ENCODE measurements around the gene CACHD1.
"Not testable (repeated sequence)": the region's sequence is repeated elsewhere in the genome, so short reads cannot be mapped to it uniquely, and the experiment has no call there.

Gene CACHD1

DNA sequence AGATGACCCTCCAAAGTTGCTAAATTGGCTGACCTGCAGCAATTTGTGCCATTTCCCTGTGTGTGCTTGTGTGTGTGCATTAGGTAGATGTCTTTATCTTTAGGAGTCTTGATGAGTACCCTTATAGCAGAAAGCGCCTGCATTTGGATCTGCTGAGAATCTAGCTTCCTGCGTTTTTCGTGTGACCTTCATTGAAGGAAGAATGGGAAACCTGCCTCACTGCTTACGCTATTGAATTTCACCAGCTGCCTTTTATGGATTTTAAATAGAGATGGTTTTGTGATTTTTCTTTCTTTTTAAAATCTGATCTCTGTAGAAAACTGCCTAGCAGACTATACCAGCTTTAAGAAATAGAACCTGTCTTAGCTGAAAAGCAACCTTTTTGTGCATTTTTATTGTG is 124.5 kb downstream of the CACHD1 start:
- DNase-seq (ENCODE audit: low read depth), result no peak

DNA sequence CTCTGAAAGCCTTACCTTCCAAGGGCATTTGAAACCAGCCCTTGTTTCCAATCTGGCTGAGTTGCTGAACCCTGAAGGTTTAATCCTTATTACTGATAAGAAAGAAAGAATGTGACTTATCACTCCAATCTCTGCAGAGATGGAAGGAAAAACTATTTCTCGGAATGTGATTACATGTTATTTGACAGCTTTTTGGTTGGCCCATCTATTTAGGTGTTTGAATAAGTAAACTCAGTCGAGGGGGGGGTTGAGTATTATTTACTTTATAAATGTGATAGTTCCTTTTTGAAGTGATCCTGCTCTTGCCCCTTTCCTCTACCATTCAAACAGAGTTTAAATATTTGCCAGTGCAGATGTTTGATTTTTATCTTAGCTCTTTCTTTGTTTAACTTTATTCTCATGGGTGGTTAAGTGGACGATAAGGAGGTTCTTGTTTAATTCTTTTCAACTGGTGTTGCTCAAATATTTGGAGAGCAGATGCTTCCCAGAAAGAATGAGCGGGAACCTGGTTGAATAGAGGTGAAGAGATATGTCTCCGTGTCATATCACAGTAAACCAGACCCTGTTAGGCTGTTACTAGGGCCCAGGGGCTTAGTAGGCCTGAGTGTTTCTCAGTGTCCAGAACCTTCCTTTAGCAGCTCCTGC is 126.1 kb downstream of the CACHD1 start:
- no peak for DNase-seq (ENCODE audit: low read depth)

DNA sequence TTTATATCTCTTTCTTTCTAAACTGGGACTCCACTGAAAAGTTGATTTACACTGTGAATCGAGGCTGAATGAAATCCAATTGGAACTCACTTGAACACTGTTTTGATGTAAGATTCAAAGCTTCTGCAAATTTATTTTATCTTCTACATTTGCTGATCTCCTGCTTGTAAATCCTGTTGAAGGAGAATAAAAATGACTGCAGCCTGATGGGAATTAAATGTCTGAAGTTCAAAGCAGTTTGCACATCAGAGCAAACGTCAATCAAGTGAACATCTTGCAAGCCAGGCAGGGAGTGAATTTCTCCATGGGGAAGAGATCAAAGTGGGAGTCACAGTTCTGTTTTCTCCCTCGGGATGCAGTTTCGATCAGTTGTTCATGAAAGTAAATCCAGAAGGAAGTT is 127.2 kb downstream of the CACHD1 start:
- DNase-seq (ENCODE audit: low read depth), result no peak

DNA sequence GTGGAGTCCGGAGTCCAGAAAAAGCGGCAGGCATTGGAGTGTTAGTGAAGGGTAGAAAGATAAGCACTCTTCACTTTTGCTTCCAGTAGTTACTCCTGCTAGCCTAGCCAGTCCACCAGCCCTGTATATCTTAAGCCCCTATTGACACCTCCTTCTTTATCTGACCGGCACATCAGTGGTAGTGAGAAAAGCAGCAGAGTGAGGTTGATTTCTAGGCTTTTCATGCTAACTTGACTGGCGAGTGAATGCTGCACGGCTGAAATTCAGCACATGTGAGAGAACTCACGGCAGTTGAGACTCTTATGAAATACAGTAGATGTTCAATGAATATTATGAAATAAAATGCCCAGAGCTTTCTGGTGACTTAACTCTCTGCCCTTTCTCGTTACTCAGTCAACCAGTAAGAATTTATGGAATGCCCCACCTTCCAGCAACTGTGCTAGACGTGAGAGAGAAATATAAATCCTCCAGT is 128.2 kb downstream of the CACHD1 start:
- DNase-seq (ENCODE audit: low read depth), result peak; percentile 89

DNA sequence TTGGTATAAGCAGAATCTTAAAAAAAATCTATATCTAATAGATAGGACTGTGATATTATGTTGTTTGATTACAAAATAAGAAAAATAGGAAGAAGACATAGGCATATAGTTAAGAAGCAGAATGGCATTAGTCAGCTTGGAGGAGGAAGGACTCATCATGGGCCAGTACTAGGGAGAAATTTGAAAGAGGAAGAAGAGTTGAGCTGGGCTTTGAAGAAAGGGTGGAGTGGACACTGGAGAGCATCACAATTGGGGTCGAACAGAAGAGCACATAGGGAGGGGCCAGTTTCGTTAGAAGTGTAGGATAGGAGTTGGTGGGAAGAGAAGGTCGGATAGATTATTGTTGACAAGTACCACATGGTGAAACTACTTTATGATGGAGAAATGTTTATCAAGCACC is 129.3 kb downstream of the CACHD1 start:
- peak; percentile 8 for DNase-seq (ENCODE audit: low read depth)

DNA sequence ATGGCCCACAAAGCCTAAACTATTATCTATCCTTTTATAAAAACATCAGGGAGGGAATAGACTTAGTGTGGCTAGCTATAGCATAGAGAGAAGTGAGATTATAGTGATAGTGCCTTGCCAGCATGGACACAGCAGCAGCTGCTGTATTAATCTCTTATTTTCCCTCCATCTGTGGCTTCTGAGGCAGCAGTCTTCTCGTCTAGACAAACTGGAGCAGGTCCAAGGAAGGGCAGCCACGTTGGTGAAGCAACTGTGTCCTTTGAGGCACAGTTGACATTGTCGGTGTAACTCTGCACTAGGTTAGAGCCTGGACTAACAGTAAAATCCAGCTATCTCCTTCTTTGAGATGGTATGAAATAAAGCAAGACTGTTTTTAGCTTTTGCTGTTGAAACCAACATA is 131.3 kb downstream of the CACHD1 start:
- no peak for DNase-seq (ENCODE audit: low read depth)

DNA sequence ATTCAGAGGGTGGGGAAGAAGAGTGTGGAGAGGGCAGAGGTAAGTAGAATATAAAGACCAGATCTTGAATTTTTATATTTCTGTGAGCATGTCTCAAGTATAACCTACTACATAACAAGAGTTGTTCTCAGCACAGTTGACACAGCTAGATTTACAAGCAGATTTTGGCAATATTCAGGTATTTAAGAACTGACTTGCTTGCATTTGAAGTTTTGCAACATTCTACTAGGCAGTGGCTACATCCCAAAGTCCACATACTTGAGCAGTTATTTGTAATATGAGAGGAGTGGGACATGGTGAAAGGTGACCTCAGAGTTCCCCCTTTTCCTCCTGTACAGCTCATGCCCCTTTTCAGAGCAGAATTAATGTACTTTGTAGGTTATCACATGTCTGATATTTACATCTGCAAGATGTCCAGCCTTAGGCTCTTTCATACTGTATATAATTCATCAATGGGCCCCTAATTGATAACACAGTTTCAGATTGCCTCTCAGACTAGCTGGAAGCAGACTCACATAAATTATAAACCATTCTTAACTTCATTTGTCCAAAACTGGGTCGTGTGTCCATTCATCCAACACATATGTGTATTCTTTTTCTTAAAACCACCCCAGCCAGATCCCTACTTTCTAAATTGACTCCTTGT is 138.2 kb downstream of the CACHD1 start:
- no peak for DNase-seq (ENCODE audit: low read depth)

DNA sequence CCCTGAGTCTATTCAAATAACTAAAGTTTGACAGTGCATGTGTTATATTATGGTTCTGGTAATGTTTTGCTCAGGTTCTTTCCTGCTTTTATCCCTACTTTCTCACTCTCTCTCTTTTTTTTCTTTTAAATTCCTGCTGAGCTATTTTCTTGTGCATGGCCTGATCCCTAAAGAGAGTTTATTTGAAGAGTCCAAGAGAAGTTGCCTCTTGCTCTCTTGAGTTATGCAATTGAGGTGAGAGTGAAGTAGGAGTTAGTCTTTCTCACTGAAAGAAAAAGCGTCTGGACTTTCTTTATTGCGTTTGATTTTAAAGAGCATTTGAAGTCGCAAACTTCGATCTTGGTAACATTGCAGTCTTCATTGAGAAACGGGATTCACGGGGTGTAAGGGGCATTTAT is 138.7 kb downstream of the CACHD1 start:
- no peak for DNase-seq (ENCODE audit: low read depth)

DNA sequence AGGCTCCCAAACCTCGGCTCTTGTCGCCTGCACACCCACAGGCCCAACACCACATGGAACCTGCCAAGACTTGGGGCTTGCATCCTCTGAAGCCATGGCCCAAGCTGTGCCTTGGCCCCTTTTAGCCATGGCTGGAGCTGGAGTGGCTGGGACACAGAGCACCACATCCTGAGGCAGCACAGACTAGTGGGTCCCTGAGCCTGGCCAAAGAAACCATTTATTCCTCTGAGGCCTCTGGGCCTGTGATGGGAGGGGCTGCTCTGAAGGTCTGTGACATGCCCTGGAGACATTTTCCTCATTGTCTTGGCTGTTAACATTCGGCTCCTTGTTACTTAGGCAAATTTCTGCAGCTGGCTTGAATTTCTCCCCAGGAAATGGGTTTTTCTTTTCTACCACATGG is 141.0 kb downstream of the CACHD1 start:
- DNase-seq (ENCODE audit: low read depth), result not testable (repeated sequence)

DNA sequence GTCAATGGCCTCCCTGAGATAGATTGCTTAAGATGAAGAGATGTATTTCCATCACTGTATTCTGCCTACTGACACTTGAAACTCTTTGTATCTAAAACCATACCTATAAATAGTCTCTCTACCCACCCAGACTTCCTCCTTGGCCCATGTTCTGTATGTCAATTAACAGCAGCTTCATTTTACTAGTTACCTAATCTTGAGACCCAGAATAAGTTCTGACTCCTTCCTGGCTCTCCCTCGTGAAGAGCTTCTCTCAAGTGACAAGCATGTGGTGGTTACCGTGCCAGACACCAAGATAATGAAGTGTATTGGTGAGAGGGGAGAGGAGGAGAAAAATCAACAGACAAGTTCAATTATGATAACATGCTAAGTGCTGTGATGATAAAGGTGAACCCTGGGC is 146.1 kb downstream of the CACHD1 start:
- no peak for DNase-seq (ENCODE audit: low read depth)

DNA sequence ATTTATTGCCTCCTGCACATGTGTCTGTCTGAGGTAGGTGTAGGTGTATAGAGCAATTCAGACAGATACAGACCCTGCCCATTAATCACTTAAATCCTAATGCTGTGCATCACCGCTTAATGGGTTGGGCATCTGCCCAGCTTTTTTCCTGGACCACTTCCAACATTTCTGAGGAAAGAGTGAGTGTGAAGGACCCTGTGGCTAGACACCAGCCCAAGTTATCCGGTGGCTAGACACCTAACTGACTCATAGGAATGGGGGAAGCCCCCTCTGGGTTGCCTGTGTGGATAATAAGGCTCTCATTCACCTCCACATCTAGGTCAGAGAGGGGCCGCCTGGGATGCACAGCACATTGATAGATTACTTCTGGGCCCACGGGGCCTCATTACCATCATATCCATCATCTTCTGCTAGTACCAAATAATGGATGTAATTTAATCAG is 153.8 kb downstream of the CACHD1 start:
- DNase-seq (ENCODE audit: low read depth), result peak; percentile 71

DNA sequence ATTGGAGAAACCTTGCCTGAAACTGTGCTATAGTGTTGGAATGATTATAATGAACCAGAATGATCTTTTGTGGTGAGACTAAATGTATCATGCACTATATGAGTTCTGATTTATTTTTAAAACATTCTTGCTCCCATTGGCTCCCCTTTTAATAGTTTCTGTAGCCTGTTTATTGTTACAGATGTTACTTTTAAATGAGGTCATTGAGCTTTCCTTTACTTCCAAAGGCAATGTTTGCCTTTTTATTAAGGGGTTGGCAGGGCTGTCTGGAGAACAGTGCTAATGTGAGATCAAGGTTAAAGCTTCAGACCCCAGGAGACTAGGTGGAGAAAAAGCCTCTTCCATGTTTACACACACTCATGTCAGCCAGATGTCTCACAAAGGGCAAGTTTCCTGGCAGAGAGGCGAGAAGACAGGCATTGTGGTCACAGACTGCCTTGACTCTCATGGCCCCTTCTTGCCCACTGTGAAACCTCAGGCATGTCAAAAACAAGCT is 154.3 kb downstream of the CACHD1 start:
- peak; percentile 21 for DNase-seq (ENCODE audit: low read depth)

DNA sequence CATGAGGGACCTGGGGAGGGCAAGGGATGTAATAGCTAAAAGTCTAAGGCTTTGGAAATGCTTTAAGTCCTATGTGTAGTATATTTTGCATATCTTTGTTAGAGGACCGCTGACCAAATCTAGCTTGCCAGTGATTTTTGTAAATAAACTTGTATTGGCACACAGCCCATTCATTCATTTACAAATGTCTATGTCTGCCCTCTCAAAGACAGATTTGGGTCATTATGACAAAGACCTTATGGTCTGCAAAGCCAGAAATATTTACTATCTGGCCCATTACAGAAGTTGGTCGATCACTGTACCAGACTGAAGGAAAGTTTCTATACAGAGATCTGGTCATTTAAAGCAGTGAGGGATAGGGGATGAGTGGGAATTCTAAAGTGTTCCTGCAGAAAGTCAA is 154.9 kb downstream of the CACHD1 start:
- no peak for DNase-seq (ENCODE audit: low read depth)

DNA sequence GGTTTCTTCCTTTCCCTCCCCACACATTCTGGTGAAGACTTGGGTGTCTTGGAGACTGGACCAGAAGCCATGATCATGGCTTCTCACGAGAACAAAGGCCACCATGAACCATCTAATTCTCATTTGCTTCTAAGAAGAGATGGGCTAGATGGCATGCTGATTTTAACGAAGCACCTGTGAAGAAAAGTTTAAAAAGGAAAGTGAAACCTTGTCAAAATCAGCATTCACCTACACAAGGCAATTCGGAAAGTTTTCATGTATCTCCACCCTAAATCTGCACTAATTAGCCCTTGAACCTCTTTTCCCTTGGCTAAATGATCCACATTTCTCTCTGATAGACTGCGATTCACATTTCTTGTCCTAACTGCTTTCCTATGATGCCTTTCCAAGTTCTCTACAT is 160.7 kb downstream of the CACHD1 start:
- no peak for DNase-seq (ENCODE audit: low read depth)

DNA sequence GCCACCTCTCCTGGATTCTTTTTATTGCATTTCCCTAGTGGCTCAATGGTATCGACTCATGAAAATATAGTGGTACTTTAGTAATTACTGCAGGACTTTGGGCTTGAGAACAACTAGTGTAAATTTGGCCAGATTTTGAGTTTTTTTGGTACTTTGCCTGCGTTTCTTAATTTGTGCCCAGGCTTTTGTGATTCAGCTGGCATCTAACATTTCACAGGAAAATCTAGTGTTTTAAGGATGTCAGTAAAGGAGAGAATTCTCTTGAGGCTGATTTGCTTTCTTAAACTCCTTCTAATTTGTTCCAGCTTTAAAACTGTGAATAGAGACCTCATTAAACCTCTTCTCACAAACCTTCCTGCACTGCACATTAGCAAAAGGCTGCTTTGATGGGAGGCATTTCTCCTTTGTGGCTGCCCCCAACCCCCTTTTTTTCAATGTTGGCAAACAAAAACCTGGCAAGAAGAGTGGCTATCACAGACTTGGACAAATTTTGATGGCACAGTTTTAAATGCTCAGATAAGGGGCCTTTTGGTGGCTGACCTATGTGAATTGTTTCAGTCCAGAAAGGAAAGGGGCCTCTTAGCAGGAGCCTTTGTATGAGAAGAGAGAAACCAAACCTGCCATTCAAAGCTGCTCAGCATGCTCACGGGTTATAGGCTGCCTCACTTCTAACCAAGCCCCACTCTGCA is 161.6 kb downstream of the CACHD1 start:
- no peak for DNase-seq (ENCODE audit: low read depth)

DNA sequence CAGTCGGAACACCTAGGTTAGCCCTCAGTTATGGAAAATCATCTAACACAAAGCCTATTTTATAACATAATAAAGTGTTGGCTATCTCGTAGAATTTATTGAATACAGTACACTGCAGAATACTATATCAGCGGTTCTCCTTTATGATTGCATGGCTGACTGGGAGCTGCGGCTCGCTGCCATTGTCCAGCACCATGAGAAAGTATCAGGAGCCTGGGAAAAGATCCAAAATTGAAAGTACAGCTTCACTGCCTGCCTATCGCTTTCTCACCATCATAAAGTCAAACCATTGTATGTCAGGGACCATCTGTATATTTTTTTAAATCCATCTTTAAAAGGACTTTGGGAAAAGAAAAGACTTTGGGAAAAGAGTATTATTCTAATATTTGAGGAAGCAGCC is 163.0 kb downstream of the CACHD1 start:
- DNase-seq (ENCODE audit: low read depth), result no peak

DNA sequence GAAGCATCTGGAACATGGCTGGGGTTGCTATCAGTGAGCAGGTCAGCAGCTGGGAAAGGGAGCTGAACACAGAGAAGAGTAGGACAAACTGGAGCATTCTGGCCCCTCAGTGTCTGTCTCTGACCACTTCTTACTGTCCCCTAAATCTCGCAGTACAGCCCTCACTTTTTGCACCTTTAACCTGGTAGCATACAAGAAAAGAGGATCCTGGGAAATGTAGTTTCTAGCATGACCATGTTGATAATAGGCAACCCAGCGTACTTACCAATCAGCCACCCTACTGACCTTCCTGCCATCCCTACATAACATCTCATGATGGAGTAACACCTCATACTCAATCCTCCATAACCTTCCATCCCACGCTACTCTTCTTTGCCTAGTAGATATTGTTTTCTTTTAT is 175.8 kb downstream of the CACHD1 start:
- no peak for DNase-seq (ENCODE audit: low read depth)

DNA sequence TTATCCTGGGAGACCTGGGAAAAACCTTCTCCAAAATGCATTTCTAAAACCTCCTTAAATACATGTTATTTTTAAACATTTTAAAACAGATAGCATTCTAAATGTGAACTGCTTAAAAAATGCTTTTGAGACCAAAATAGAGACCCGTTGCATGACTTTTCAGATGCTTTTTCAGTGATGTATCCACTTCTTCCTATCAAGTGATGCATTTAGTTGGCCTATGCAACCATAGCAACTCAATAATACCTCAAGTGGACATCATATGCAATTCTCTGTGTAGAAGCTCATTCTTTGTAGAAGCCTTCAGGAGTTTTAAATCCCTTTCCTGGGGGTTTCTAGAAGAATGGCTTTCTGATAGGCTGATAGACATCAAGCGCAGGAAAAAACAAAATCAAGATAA is 180.5 kb downstream of the CACHD1 start:
- no peak for DNase-seq (ENCODE audit: low read depth)

DNA sequence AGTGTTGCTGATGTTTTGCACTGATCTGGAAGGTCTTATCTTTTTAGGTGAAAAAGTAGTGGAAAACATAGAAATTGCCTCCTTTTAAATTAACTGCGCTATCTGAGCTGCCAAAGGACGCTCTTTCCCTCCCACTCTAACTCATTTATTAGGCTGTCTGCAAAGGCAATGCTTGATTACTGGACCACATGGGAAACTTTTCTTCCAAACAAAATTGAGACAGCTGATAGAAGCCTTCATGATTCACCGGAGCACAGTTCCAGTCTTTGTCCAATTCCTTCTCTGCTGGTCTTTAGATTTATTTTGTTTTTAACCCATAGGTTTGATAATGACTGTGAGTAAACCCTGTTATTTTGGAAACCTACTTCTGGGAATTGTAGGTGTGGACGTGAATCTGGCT is 181.9 kb downstream of the CACHD1 start:
- no peak for DNase-seq (ENCODE audit: low read depth)

DNA sequence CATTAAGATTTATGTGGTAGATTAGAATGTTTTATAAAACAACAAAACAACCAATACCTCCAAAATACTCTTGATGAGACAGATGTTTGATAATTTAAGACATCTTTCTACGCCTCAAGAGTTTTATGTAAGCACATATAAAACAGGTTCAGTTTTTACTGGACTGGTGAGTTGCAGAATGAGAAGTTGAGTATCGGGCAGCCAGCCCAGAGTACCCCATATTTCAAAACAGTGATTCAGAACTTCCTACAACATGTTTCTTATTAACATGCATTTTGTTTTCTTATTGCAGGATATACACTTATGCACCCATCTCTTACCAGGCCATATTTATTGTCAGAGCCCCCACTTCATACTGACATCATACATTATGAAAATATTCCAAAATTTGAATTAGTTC is 183.5 kb downstream of the CACHD1 start:
- no peak for DNase-seq (ENCODE audit: low read depth)

DNA sequence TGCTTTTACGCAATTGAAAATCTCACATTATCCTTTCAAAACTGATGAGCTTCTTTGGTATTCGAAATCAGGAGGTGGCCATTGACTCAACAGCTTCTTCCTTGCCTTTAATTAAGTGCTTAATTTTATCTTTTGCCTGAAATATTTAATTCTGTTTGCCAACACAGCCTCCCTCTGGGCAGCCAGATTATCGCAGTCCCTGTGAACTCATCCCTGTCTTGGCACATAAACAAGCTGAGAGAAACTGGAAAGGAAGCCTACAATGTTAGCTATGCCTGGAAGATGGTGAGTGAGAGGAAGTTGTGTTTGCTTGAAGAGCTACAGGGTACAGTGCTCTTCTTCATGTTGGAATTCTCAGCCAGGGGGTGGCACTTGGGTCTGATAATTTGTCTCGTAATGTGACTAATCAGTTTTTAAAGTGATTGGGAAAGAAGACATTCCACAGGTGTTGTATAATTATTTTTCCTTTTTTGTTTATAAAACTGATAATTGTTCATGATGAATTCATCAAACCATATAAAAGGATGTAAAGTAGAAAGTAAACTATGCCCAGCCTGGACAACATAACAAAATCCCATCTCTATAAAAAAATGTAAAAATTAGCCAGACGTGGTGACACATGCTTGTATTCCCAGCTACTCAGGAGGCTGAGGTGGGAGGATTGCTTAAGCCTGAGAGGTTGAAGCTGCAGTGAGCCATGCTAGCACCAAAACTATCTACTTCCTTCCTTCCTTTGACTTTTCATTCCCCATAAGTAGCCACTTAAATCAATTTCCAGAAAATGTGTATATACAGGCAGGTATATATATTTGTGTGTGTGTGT is 184.8 kb downstream of the CACHD1 start:
- peak; percentile 39 for DNase-seq (ENCODE audit: low read depth)

DNA sequence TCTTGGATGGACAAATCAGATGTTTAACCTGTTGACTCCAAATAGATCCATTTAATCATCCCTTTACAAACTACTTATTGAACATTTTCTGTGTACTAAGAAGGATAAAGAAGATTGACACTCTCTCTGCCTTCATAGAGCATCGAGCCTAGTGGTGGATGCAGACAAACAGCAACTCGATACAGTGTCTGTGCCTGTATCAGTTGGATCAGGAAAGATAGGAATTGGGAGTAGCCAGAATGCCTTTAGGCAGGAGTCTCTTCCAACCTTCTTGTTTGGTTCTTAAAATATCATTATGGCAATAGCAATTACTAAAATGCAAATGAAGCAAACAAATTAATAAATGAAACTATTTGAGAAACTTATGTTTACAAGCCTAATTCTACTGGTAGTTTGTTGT is 185.9 kb downstream of the CACHD1 start:
- no peak for DNase-seq (ENCODE audit: low read depth)
